ENCODE measurements around the gene SATB2. TPM values are rescaled to one million over a fixed set of nuclear protein-coding genes. Genes with fewer than 3 reads are reported as not detected.

Gene SATB2
- polyA plus RNA-seq, 3 donors from 2014 or later = 0.07 TPM; not detected in 2

DNA sequence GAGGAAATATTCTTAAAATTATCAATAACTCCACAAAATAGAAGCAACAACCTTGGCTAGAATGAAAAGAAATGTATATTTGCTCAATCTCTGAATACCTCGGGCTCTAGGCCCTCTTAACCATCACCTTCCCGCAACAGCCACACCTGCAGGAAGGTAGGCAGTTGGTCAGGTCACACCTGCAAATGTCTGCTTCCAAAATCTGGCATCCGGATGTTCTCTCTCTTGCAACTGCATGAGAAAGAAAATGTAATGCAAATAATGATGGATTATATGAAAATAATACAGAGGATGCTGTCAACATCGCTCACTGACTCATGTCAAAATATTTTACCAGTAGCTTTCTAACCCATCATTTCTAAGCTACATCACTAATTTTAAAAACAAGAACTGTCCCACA is 148.3 kb downstream of the SATB2 start:
- Mint-ChIP-seq H3K4me3 (no peak overlapping the region), H3K36me3 (no peaks in the 10 kb centered on the region), H3K4me1 (no peaks in the 10 kb centered on the region), H3K27ac (no peak overlapping the region), H3K9me3 (peaks cover 0 to 6% (median under 1%) of the 10 kb centered on the region in 6 donors), H3K27me3 (ENCODE audit: low read depth in 3 of 3) (peaks cover 0 to 4% (median 0%) of the 10 kb centered on the region in 3 donors)
- no peak for DNase-seq

DNA sequence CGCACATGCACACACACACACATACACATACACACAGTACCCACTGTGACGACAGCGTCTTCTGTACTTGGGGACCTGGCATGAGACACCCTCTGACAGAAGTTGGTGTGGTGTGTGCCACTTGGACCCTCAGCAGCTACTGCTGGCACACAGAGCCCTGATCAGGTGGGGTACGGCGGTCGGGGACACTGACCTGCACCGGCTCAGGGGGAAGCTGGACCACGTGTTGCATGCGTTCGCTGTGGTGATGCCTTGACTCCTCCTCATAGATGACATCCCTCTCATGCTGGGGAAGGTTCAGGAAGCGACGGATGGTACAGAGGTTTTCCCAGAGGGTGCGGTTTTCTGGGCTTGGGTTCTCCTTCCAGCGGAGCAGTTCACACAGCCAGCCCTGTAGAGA is 149.2 kb downstream of the SATB2 start:
- Mint-ChIP-seq H3K36me3 (no peaks in the 10 kb centered on the region), H3K4me3 (no peak overlapping the region), H3K27me3 (ENCODE audit: low read depth in 3 of 3) (peaks cover 0 to 4% (median 0%) of the 10 kb centered on the region in 3 donors), H3K27ac (no peak overlapping the region), H3K9me3 (peaks cover 0 to 6% (median under 1%) of the 10 kb centered on the region in 6 donors), H3K4me1 (no peaks in the 10 kb centered on the region)
- no peak for DNase-seq

DNA sequence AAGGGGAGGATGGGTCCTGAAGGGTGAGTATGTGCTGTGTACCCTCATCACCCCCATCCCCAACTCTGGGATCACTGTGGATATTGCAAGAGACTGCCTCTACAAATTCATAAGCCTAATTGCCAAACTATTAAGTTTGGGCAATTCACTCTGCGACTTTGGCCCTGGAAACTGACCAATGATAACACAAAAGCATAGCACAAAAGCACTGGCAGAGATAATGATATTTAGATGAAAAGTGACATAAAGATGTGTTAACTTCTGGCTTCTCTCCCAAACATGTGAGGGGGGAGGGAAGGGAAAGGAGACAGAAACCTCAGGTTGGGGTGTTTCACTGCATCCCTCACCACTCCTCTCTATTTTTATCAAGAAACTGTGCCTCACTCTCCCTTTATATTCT is 150.3 kb downstream of the SATB2 start:
- Mint-ChIP-seq H3K9me3 (peaks cover 0 to 9% (median 0%) of the 10 kb centered on the region in 6 donors), H3K4me3 (no peak overlapping the region), H3K27me3 (ENCODE audit: low read depth in 3 of 3) (peaks cover 0 to 4% (median 0%) of the 10 kb centered on the region in 3 donors), H3K27ac (no peak overlapping the region), H3K4me1 (no peaks in the 10 kb centered on the region), H3K36me3 (no peaks in the 10 kb centered on the region)
- DNase-seq = no peak

DNA sequence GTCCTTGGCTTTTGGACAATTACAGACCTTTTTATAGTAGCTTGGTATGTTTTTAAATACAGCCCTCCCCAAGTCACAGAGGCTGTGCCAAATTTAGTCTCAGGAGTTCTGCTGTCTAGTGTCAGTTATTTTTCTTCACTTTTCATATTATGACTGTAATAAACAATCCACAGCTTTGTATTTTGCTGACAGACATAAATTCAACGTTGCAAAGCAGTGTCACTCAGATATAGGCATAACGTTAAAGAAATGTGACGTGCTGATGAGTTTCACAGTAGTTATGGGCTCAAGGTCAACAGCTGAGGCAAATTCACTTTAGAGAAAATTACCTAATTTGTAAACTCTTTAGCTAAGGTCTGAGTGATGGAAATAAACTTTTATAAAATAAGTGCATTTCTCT is 151.6 kb downstream of the SATB2 start:
- DNase-seq = no peak

DNA sequence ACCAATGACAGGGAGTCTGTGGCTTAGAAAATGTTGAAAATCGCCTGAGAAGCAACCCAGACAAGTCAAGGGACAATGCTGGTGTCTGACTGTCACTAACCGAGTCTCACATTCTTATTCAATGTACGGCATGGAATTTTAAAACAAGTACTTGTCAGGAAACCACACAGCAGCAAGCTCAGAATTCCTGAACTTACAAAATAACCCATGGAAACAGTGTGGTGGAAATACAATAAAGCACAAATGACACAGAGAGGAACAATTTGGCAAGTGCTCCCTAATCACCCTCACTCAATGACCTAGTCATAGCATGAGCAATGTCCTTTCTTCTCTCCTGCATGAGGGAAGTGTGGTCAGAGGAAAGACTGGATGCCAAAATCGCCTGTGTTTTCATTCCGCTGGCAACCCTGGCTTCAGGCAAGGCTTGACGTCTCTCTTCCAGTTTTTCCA is 154.0 kb downstream of the SATB2 start:
- no peak for DNase-seq
- peaks cover 0 to 2% (median 0%) of the 10 kb centered on the region in 3 donors for H3K36me3 Mint-ChIP-seq
- H3K9me3 Mint-ChIP-seq = peaks cover 0 to 4% (median 1%) of the 10 kb centered on the region in 6 donors
- no peaks in the 10 kb centered on the region for H3K4me1 Mint-ChIP-seq
- peaks cover 0 to 4% (median 0%) of the 10 kb centered on the region in 3 donors for H3K27me3 Mint-ChIP-seq (ENCODE audit: low read depth in 3 of 3)
- no peak overlapping the region for H3K4me3 Mint-ChIP-seq
- H3K27ac Mint-ChIP-seq = no peak overlapping the region

More for the DNA sequence above, 151.6 kb downstream of the SATB2 start:
- Mint-ChIP-seq H3K27me3 (ENCODE audit: low read depth in 3 of 3) (peaks cover 0 to 4% (median 0%) of the 10 kb centered on the region in 3 donors), H3K4me1 (no peaks in the 10 kb centered on the region), H3K4me3 (no peak overlapping the region), H3K36me3 (no peaks in the 10 kb centered on the region), H3K9me3 (peaks cover 0 to 9% (median 0%) of the 10 kb centered on the region in 6 donors), H3K27ac (no peak overlapping the region)

DNA sequence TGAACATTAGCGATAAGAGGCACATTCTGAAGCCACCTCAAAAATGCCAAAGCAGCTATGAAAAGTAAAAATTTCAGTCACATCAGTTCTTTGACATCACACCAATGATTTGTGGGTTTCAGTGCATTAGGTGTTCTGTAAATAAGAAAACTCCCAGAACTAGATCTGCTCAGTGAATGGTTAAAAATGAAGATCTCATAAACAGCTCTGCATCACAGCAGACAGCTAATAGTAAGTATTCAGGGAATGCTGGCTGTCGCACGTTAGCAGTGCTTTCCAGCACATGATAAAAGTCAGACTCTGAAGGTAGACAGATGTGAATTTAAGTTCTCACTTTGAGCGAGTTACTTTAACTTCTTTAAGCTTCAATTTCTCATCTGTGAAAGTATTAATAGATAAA is 154.9 kb downstream of the SATB2 start:
- Mint-ChIP-seq H3K36me3 (peaks cover 0 to 2% (median 0%) of the 10 kb centered on the region in 3 donors), H3K4me1 (no peaks in the 10 kb centered on the region), H3K27ac (no peak overlapping the region), H3K27me3 (ENCODE audit: low read depth in 3 of 3) (no peaks in the 10 kb centered on the region), H3K9me3 (peaks cover 0 to 4% (median 1%) of the 10 kb centered on the region in 6 donors), H3K4me3 (no peak overlapping the region)
- no peak for DNase-seq

DNA sequence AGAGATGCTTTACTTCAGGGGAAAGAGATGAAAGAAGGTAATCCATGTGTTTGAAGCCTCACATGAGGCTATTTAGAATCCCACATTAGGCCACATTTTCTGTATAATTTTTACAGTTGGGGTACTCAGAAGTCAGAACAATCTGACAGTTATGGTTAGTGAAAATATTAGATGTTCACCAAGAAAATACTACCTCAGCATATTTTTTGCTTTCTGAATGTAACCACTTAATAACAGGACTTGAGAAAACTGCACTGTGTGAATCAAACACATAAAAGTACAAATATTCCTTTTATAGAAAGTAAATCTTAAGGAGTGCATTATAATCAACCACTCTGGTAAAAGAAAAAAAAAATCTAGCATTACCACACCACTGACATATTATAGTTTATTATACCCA is 169.3 kb downstream of the SATB2 start:
- Mint-ChIP-seq H3K27ac (no peak overlapping the region), H3K4me3 (no peak overlapping the region), H3K36me3 (peaks cover 0 to 7% (median 0%) of the 10 kb centered on the region in 3 donors), H3K4me1 (no peaks in the 10 kb centered on the region), H3K9me3 (peaks cover 0 to 17% (median 4%) of the 10 kb centered on the region in 6 donors), H3K27me3 (ENCODE audit: low read depth in 3 of 3) (peaks cover 0 to 1% (median 0%) of the 10 kb centered on the region in 3 donors)
- DNase-seq = no peak

DNA sequence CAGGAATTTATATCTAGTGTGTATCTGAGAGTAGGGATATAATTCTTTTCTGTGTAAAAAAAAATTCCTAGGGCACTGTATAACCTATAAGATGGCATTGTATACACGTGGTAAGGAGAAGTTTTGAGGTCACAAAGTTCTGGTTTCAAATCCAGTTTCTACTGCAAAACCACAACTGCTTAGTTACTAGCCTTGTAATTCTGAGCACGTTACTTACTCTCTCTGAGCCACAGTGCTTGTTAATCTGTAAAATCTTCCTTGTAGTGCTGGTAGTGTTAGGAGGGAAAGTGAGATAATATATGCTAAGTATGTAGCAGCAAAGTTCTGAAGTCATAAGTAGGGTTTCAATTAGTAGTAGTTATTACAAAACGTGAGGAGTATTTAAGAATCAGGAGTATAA is 175.4 kb downstream of the SATB2 start:
- Mint-ChIP-seq H3K4me3 (no peak overlapping the region), H3K4me1 (no peaks in the 10 kb centered on the region), H3K27ac (no peak overlapping the region), H3K36me3 (peaks cover 0 to 14% (median 0%) of the 10 kb centered on the region in 3 donors), H3K9me3 (peaks cover 0 to 27% (median 6%) of the 10 kb centered on the region in 6 donors), H3K27me3 (ENCODE audit: low read depth in 3 of 3) (peaks cover 0 to 3% (median 0%) of the 10 kb centered on the region in 3 donors)
- no peak for DNase-seq

DNA sequence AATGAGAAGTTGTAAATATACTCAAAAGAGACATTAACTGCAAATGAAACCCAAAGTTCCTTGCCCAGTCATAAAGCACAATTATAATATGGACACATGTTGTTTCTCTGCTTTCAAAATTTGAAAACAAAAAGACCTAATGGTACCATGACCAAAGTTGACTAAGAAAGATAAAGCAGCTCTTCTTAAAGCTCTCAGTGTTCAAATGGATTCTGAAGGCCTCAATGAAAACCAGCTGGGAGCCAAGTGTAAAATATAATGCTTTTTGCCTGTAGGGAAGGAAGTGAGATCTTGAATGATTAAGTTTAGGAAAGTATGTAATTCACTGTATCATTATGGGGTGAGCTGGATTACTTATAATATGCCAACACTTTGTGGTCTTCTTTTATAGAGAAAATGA is 178.6 kb downstream of the SATB2 start:
- no peak for DNase-seq
- no peak overlapping the region for H3K4me3 Mint-ChIP-seq
- H3K9me3 Mint-ChIP-seq = peaks cover 0 to 16% (median 4%) of the 10 kb centered on the region in 6 donors
- H3K27ac Mint-ChIP-seq = no peak overlapping the region
- peaks cover 0 to 6% (median 0%) of the 10 kb centered on the region in 3 donors for H3K36me3 Mint-ChIP-seq
- no peaks in the 10 kb centered on the region for H3K4me1 Mint-ChIP-seq
- peaks cover 0 to 1% (median 0%) of the 10 kb centered on the region in 3 donors for H3K27me3 Mint-ChIP-seq (ENCODE audit: low read depth in 3 of 3)

DNA sequence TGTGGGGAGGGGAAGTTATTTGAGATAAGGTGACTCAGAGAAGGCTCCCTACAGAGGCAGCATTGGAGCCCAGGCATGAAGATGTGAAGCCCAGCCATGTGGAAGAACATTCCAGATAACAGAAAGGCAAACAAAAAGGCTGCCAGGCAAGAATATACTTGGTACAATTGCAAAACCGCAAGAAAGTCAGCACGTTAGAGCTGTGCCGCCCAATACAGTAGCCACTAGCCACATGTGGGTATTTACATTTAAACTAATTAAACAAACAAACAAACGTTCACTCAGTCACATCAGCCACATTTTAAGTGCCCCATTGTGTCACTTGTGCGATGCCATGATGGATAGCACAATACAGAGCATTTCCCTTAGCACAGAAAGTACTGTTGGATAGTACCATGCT is 179.6 kb downstream of the SATB2 start:
- peaks cover 0 to 6% (median 0%) of the 10 kb centered on the region in 3 donors for H3K36me3 Mint-ChIP-seq
- peaks cover 0 to 21% (median 4%) of the 10 kb centered on the region in 6 donors for H3K9me3 Mint-ChIP-seq
- DNase-seq = no peak
- peaks cover 0 to 1% (median 0%) of the 10 kb centered on the region in 3 donors for H3K27me3 Mint-ChIP-seq (ENCODE audit: low read depth in 3 of 3)
- H3K4me3 Mint-ChIP-seq = no peak overlapping the region
- H3K4me1 Mint-ChIP-seq = no peaks in the 10 kb centered on the region
- H3K27ac Mint-ChIP-seq = no peak overlapping the region

DNA sequence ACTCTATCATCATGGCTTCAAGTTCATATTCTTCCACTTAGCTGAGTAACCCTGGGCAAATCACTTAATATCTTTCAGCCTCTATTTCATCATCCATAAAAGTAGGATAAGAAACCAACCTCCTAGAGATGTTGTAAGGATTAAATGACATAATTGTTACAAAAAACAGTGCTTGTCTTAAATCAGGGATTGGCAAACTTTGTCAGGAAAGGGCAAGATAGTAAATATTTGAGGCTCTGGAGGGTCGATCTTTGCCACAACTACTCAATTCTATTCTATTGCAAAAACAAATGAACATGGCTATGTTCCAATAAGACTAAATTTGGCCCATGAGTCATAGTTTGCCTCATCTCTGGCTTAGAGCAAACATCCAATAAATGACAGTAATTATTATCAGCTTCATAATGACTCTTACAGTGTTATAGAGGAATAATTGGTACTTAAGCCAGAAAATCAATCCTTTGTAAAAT is 184.7 kb downstream of the SATB2 start:
- Mint-ChIP-seq H3K36me3 (peaks cover 0 to 15% (median 0%) of the 10 kb centered on the region in 3 donors), H3K27ac (no peak overlapping the region), H3K4me3 (no peak overlapping the region)

DNA sequence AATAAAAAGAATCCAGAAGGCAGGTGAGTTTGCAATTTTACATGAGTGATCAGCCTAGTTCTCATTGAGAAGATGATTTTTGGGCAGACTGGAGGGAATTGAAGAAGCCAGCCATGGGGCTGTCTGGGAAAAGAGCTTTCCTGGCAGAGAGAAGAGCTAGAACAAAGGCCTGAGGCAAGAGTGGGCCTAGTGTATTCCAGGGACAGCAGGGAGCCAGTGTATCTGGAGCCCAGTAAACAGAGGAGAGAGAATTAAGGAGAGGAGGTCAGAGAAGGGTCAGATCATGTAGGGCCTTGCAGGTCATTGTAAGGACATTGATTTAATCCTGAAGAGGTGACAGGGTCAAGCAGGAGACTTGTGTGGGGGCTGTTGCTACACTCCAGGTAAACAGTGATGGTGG is 195.8 kb downstream of the SATB2 start:
- DNase-seq = no peak
- Mint-ChIP-seq H3K9me3 (peaks cover 29 to 61% (median 43%) of the 10 kb centered on the region in 6 donors), H3K27ac (no peak overlapping the region), H3K36me3 (peaks cover 0 to 9% (median 7%) of the 10 kb centered on the region in 3 donors), H3K27me3 (ENCODE audit: low read depth in 3 of 3) (peaks cover 0 to 1% (median 0%) of the 10 kb centered on the region in 3 donors), H3K4me1 (no peaks in the 10 kb centered on the region), H3K4me3 (no peak overlapping the region)

More for the DNA sequence above, 184.7 kb downstream of the SATB2 start:
- no peak for DNase-seq
- H3K9me3 Mint-ChIP-seq = peaks cover 0 to 10% (median 4%) of the 10 kb centered on the region in 6 donors
- H3K27me3 Mint-ChIP-seq (ENCODE audit: low read depth in 3 of 3) = no peaks in the 10 kb centered on the region
- H3K4me1 Mint-ChIP-seq = no peaks in the 10 kb centered on the region

DNA sequence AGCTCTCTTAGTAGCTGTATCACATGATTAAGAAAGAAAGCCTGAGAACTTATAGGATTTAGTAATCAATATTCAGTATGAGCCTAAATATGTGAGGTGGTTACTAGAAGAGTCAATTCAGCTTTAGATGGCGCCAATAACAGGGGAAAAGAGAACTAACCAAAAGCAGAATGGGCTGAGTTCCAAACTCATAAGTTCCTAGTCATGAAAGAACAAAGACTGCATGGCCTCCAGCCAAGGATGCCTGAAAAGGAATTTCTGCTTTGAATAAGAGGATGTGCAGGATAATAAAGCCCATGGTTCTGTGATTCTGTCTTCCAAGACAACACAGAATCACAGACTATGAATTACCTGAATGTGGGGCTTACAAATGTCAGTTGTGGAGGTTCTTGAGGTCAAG is 196.5 kb downstream of the SATB2 start:
- DNase-seq = no peak
- Mint-ChIP-seq H3K36me3 (peaks cover 0 to 9% (median 7%) of the 10 kb centered on the region in 3 donors), H3K4me1 (no peaks in the 10 kb centered on the region), H3K9me3 (peaks cover 29 to 54% (median 41%) of the 10 kb centered on the region in 6 donors), H3K4me3 (no peak overlapping the region), H3K27ac (no peak overlapping the region), H3K27me3 (ENCODE audit: low read depth in 3 of 3) (peaks cover 0 to 1% (median 0%) of the 10 kb centered on the region in 3 donors)

DNA sequence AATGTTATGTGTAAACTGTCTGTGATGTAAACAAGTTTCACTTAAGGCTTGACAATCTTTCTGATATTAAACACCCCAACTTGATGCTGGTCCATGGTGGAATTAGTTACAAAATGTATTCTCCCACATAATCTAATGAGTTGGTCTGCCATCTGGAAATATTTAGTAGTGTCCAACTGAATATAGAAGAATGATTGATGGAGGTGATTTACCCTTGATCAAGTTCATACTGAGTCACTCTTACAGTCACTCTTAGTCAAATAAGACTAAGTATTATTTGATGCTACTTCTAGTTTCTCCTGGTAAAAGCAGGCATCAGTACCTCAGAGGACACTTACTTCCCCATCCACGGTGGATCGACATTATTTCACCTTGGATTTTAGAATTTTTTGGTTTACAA is 198.1 kb downstream of the SATB2 start:
- peaks cover 0 to 9% (median 7%) of the 10 kb centered on the region in 3 donors for H3K36me3 Mint-ChIP-seq
- no peak overlapping the region for H3K4me3 Mint-ChIP-seq
- H3K9me3 Mint-ChIP-seq = peaks cover 21 to 41% (median 34%) of the 10 kb centered on the region in 6 donors

DNA sequence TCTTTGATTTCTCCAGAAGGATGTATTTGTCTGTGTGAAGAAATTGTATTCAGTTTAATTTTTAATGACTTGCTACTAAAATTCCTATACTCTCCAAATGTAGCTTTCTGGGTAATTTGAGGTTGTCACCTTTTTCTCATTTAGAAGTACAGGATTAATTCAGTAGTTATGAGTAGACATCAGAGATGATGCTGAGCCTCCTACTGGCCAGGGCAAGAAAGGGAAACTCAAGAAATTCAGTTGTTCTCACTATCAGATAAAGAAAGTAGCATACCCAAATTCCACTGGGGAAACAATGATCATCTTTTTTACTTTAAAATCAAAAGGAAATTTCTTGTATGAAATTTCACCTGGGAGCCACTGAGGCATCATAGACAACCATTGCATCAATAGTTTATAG is 199.4 kb downstream of the SATB2 start:
- H3K36me3 Mint-ChIP-seq = peaks cover 0 to 7% (median 5%) of the 10 kb centered on the region in 3 donors
- H3K27ac Mint-ChIP-seq = no peak overlapping the region
- H3K9me3 Mint-ChIP-seq = peaks cover 10 to 32% (median 22%) of the 10 kb centered on the region in 6 donors
- DNase-seq = no peak
- no peaks in the 10 kb centered on the region for H3K4me1 Mint-ChIP-seq
- no peak overlapping the region for H3K4me3 Mint-ChIP-seq
- peaks cover 0 to 3% (median 0%) of the 10 kb centered on the region in 3 donors for H3K27me3 Mint-ChIP-seq (ENCODE audit: low read depth in 3 of 3)

More for the DNA sequence above, 198.1 kb downstream of the SATB2 start:
- Mint-ChIP-seq H3K27ac (no peak overlapping the region), H3K27me3 (ENCODE audit: low read depth in 3 of 3) (peaks cover 0 to 1% (median 0%) of the 10 kb centered on the region in 3 donors), H3K4me1 (no peaks in the 10 kb centered on the region)
- no peak for DNase-seq
